OCI-LY1 (cell line): Measurements from ENCODE around the gene ZNF777.

Experiments
- EZH2 ChIP-seq: fragments of 200-600 bp; sonication (generic), shearing (Covaris generic); IDR thresholded peaks from 2 replicates; pipeline ENCODE4 v1.8.0; 2017; ENCODE audit warnings: borderline replicate concordance, mixed run types, mild to moderate bottlenecking, antibody characterized with exemption, low read length, moderate library complexity, mixed read lengths
- TF ChIP-seq, protein P1 (sequence below): fragments of 200-600 bp; sonication (generic), shearing (Covaris generic); IDR thresholded peaks from 2 replicates; pipeline ENCODE4 v1.5.1; 2017; ENCODE audit warnings: mild to moderate bottlenecking, antibody characterized with exemption, low read length, moderate library complexity, mixed read lengths

GRCh38 chr7:149477494-149478443, 16.9 kb upstream of the ZNF777 start:
- TF ChIP-seq, protein P1, sequence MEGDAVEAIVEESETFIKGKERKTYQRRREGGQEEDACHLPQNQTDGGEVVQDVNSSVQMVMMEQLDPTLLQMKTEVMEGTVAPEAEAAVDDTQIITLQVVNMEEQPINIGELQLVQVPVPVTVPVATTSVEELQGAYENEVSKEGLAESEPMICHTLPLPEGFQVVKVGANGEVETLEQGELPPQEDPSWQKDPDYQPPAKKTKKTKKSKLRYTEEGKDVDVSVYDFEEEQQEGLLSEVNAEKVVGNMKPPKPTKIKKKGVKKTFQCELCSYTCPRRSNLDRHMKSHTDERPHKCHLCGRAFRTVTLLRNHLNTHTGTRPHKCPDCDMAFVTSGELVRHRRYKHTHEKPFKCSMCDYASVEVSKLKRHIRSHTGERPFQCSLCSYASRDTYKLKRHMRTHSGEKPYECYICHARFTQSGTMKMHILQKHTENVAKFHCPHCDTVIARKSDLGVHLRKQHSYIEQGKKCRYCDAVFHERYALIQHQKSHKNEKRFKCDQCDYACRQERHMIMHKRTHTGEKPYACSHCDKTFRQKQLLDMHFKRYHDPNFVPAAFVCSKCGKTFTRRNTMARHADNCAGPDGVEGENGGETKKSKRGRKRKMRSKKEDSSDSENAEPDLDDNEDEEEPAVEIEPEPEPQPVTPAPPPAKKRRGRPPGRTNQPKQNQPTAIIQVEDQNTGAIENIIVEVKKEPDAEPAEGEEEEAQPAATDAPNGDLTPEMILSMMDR, result no peak
- TF ChIP-seq EZH2, result no peak
